Prostate gland (tissue), 2 donors: Measurements from ENCODE around the gene FAM53B. TPM values are rescaled to one million over a fixed set of nuclear protein-coding genes. Genes with fewer than 3 reads are reported as not detected.

Experiments used
- DNase-seq: peaks from one replicate; pipeline ENCODE4 v3.0.0-alpha.2; 2019; ENCODE audit warnings: low spot score
- H3K27ac ChIP-seq, 2 donors: fragments of 200-600 bp; sonication (generic); 2 replicates each; pipeline ENCODE4 v1.5.1; 2017 to 2019
- H3K27me3 ChIP-seq: fragments of 200-600 bp; sonication (generic); replicated peaks from 2 replicates; pipeline ENCODE4 v1.5.1; 2019; ENCODE audit not compliant: insufficient read depth
- H3K36me3 ChIP-seq, 2 donors: fragments of 200-600 bp; sonication (generic); 1 replicate in 1 of 2; 2 replicates in 1 of 2; pipeline versions ENCODE4 v1.5.1 to v1.8.1; 2017 to 2019
- H3K4me1 ChIP-seq: fragments of 200-600 bp; sonication (generic); replicated peaks from 2 replicates; pipeline ENCODE4 v1.5.1; 2019
- H3K4me3 ChIP-seq, 2 donors: fragments of 200-600 bp; sonication (generic); 2 replicates each; pipeline ENCODE4 v1.5.1; 2017 to 2019
- H3K9me3 ChIP-seq: fragments of 200-600 bp; sonication (generic); 2 replicates; pipeline ENCODE4 v1.5.1; 2017
- POLR2A ChIP-seq: fragments of 450-650 bp; IDR thresholded peaks from one replicate; pipeline ENCODE4 v1.6.1; 2016; ENCODE audit warnings: antibody characterized with exemption, mild to moderate bottlenecking
- POLR2AphosphoS5 ChIP-seq: sonication (generic); formaldehyde crosslinking; IDR thresholded peaks from one replicate; pipeline ENCODE4 v1.6.1; 2017; ENCODE audit warnings: antibody characterized with exemption
- WGBS: methylation state at CpG from one replicate; pipeline ENCODE4 v1.1.5; 2018; 5-methylcytosine and 5-hydroxymethylcytosine counted together
- intact Hi-C: fragments of 100-400 bp; cut with DNase I; formaldehyde crosslinking; loops from one replicate; pipeline ENCODE4 v1.14.2; 2022
- total RNA-seq, 2 donors: library from RNA; depleted of rRNA; stranded (reverse); fragments of >200 nt; gene quantifications; one replicate each; pipeline ENCODE4 v1.1.0, GENCODE V29; 2016
- TF ChIP-seq, protein P1 (sequence below), 4 experiments: fragments of 200-600 bp in 2 of 4; fragments of 450-650 bp in 2 of 4; sonication (generic) in 2 of 4; IDR thresholded peaks; 1 replicate in 3 of 4; 2 replicates in 1 of 4; pipeline ENCODE4 v1.5.1; 2016 to 2019; ENCODE audit warnings: antibody characterized with exemption in 4 of 4, mild to moderate bottlenecking in 2 of 4, moderate library complexity in 2 of 4

Gene FAM53B
- total RNA-seq, 2 donors from 2014 or later, result 28.9 to 101 TPM

DNA sequence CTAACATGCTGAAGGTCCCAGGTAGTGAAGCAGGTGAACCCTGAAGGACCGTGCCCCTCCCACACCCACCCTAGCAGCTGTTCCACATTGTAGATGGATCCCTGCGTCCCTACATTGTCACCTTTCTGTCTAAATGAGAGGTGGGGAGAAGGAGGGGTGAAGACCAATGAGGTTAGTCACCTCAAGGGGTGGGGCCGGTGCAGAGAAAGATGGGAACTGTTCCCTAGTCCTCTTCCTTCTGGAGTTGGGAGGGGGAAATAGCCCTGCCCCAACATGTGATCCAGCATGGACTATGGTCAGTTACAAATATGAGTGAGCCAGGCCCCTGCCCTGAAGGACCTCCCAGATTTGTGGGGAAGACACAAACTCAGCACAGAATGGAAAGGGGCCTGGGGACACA is 158.0 kb downstream of the FAM53B start:
- DNase-seq, result no peak
- Histone ChIP-seq H3K27me3 (no peaks in the 10 kb centered on the region), H3K27ac (no peak overlapping the region), H3K36me3 (no peaks in the 10 kb centered on the region), H3K9me3 (no peaks in the 10 kb centered on the region), H3K4me1 (peaks cover 14% of the 10 kb centered on the region), H3K4me3 (no peak overlapping the region)
- intact Hi-C loops, result no loop called here
- WGBS, result 94% methylated on average over 3 of the region's 3 CpGs
- TF ChIP-seq, protein P1, sequence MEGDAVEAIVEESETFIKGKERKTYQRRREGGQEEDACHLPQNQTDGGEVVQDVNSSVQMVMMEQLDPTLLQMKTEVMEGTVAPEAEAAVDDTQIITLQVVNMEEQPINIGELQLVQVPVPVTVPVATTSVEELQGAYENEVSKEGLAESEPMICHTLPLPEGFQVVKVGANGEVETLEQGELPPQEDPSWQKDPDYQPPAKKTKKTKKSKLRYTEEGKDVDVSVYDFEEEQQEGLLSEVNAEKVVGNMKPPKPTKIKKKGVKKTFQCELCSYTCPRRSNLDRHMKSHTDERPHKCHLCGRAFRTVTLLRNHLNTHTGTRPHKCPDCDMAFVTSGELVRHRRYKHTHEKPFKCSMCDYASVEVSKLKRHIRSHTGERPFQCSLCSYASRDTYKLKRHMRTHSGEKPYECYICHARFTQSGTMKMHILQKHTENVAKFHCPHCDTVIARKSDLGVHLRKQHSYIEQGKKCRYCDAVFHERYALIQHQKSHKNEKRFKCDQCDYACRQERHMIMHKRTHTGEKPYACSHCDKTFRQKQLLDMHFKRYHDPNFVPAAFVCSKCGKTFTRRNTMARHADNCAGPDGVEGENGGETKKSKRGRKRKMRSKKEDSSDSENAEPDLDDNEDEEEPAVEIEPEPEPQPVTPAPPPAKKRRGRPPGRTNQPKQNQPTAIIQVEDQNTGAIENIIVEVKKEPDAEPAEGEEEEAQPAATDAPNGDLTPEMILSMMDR (IDR thresholded peaks at IDR 0.05), result no peak
- no peak for TF ChIP-seq POLR2AphosphoS5
- TF ChIP-seq POLR2A, result no peak

DNA sequence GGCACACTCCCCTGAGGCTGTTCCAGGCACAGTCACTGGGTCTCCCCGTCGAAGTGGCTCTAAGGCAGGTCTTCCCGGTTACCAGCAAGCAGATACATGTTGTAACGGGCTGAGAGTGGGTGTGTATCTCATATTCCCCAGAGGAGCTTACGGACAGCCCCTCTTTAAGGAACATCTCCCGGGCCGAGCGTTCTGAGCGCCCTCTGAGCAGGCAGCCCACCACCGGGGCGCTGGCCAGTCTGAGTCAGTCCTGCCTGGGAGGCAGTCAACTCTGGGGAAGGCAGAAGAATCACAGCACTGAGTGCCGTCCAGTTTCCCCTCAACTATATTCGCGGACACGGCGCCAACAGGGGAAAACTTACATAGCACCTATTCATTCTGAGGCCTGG is 165.2 kb downstream of the FAM53B start:
- H3K4me3 ChIP-seq, result no peak overlapping the region
- no peak for TF ChIP-seq POLR2A
- TF ChIP-seq, protein P1 (IDR thresholded peaks at IDR 0.05), result no peak
- no peak for TF ChIP-seq POLR2AphosphoS5
- WGBS, result 54% methylated on average over 16 of the region's 16 CpGs
- DNase-seq, result no peak
- H3K27me3 ChIP-seq, result no peaks in the 10 kb centered on the region
- intact Hi-C loops, result no loop called here
- H3K9me3 ChIP-seq, result no peaks in the 10 kb centered on the region
- H3K27ac ChIP-seq, result no peak overlapping the region
- H3K4me1 ChIP-seq, result no peaks in the 10 kb centered on the region
- no peaks in the 10 kb centered on the region for H3K36me3 ChIP-seq

DNA sequence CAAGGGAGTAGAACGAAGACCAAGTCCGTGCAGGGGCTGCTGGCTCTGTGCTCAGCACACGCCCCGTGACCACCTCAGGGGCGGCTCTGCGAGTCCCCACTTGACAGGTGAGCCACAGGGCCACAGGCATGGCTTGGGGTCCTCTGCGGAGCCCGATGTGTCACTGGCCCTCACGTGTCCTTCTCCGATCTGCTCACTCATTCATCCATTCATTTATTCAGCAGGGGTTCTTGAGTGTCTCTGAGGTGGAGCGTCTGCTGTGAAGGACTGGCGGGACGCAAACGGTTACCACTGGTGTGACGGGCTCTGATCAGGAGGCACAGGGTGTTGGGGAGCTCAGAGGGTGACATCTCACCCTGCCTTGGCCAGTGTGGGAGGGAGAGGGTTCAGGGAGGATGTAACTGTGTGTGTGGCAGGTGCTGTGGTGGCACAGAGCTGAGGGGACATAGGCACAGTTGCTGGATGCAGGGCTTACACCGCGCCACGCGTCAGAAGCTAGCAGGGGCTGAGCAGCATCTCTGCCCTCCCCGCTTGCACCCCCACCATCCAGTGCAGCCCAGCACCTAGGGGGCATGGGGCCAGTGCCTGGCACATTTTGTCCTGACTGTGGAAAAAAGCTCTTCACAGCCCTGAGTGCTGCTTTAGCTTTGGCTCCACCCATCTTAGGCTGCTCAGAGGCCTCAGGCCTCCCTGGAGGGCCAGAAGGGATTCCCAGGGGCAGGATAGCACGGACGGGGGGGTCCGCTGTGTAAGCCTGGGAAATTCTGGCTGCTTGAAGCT is 165.8 kb downstream of the FAM53B start:
- intact Hi-C loops, result no loop called here
- no peak overlapping the region for H3K27ac ChIP-seq
- no peak for TF ChIP-seq POLR2AphosphoS5
- TF ChIP-seq, protein P1 (IDR thresholded peaks at IDR 0.05), result no peak
- TF ChIP-seq POLR2A, result no peak
- no peak for DNase-seq
- H3K27me3 ChIP-seq, result no peaks in the 10 kb centered on the region
- no peaks in the 10 kb centered on the region for H3K36me3 ChIP-seq
- no peaks in the 10 kb centered on the region for H3K9me3 ChIP-seq
- H3K4me1 ChIP-seq, result no peaks in the 10 kb centered on the region
- H3K4me3 ChIP-seq, result no peak overlapping the region
- 88% methylated on average over 22 of the region's 23 CpGs for WGBS

DNA sequence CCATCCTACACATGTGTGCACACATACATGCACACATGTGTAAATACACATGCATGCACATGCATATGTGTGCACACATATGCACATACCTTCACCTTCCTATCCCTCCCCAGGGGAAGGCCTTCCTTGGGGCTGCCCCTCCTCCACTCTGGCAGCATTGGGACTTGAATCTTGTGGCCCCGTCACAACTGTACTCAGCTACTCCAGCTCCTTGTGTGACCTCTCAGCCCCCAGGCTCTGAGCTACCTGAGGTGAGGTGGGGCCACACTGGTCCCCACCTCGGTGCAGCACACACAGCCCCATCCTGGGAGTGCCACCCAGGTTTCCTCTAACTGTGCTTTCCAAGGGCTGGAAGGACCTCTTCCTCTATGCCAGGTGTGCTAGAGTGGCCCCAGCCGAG is 166.5 kb downstream of the FAM53B start:
- WGBS, result 85% methylated on average over 3 of the region's 3 CpGs
- no peaks in the 10 kb centered on the region for H3K9me3 ChIP-seq
- intact Hi-C loops, result no loop called here
- TF ChIP-seq, protein P1 (IDR thresholded peaks at IDR 0.05), result no peak
- TF ChIP-seq POLR2A, result no peak
- no peak for TF ChIP-seq POLR2AphosphoS5
- no peaks in the 10 kb centered on the region for H3K27me3 ChIP-seq
- H3K4me3 ChIP-seq, result no peak overlapping the region
- H3K4me1 ChIP-seq, result no peaks in the 10 kb centered on the region
- DNase-seq, result no peak
- H3K36me3 ChIP-seq, result no peaks in the 10 kb centered on the region
- no peak overlapping the region for H3K27ac ChIP-seq
